Panc1 (cell line): ENCODE results near the gene PDE11A.

ENCODE experiments used
- CTCF ChIP-seq: fragments of 450-650 bp; IDR thresholded peaks from 2 replicates; pipeline ENCODE4 v1.5.1; 2017; ENCODE audit warnings: mild to moderate bottlenecking
- POLR2AphosphoS5 ChIP-seq: IDR thresholded peaks from 2 replicates; pipeline ENCODE4 v1.6.1; 2012; ENCODE audit warnings: mild to moderate bottlenecking, low read depth, low read length, moderate library complexity
- REST ChIP-seq, 2 experiments: IDR thresholded peaks; 2 replicates each; pipeline ENCODE4 v1.6.1; 2011 to 2012; ENCODE audit warnings: low read depth in 2 of 2, control low read depth in 1 of 2, low read length in 1 of 2, mild to moderate bottlenecking in 1 of 2, moderate library complexity in 1 of 2; ENCODE audit not compliant: insufficient read depth in 1 of 2
- SIN3A ChIP-seq: IDR thresholded peaks from 2 replicates; pipeline ENCODE4 v1.6.1; 2012; ENCODE audit warnings: low read depth, mild to moderate bottlenecking, low read length, moderate library complexity, borderline replicate concordance; ENCODE audit not compliant: insufficient read depth

DNA sequence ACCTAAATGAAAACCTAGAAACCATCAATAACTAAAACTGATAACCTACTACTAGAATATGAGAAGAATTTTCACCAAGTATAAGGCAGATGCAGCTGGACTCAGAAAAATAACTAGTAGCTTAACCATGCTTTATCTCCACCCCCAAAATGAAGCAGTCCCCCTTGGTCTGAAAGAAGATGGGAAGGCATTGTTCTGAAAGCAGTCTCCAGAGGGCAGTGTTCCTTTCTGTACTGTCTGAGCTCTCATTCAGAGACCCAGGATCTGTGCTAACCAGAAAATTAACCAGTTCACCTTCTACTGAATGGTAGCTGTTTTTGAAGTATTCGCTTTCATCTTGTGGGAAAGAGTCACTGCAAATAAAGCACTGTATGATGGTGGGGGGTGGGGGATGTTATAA is 273.0 kb downstream of the PDE11A start:
- TF ChIP-seq POLR2AphosphoS5 (no peak), REST (IDR thresholded peaks at IDR 0.05; ENCODE audit: insufficient read depth in 1 of 2, low read depth in 2 of 2, low read length in 1 of 2) (no peak), CTCF (peak; percentile 72), SIN3A (no peak)
